ENCODE data around the gene TAF1L.

DNA sequence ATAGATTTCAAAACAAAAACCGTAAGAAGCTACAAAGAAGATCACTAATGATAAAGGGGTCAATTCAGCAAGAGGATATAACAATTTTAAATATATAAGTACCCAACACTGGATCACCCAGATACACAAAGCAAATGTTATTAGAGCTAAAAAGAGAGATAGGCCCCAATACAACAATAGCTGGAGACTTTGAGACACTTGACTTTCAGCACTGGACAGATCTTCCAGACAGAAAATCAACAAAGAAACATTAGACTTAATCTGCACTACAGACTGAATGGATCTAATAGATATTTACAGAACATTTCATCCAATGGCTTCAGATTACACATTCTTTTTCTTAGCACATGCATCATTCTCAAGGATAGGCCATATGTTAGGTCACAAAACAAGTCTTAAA is 46.3 kb upstream of the TAF1L start:
- TF ChIP-seq POLR2A (IDR thresholded peaks at IDR 0.05): no peak
- TF ChIP-seq, protein P1, sequence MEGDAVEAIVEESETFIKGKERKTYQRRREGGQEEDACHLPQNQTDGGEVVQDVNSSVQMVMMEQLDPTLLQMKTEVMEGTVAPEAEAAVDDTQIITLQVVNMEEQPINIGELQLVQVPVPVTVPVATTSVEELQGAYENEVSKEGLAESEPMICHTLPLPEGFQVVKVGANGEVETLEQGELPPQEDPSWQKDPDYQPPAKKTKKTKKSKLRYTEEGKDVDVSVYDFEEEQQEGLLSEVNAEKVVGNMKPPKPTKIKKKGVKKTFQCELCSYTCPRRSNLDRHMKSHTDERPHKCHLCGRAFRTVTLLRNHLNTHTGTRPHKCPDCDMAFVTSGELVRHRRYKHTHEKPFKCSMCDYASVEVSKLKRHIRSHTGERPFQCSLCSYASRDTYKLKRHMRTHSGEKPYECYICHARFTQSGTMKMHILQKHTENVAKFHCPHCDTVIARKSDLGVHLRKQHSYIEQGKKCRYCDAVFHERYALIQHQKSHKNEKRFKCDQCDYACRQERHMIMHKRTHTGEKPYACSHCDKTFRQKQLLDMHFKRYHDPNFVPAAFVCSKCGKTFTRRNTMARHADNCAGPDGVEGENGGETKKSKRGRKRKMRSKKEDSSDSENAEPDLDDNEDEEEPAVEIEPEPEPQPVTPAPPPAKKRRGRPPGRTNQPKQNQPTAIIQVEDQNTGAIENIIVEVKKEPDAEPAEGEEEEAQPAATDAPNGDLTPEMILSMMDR (IDR thresholded peaks at IDR 0.05): no peak

All from heart left ventricle (tissue), 13 donors.